Stimulated activated CD8-positive, alpha-beta memory T cell treated with anti-CD3 and anti-CD28 coated beads, Interleukin-15, amount 100 ng/mL, for 1 hour (primary cell): ENCODE data around the gene TNRC6A.
"Not testable (repeated sequence)": the region's sequence is repeated elsewhere in the genome, so short reads cannot be mapped to it uniquely, and the experiment has no call there.

ENCODE experiments used
- DNase-seq: peaks from one replicate; pipeline ENCODE4 v3.0.0-alpha.2; 2020; ENCODE audit warnings: low read depth

The TNRC6A gene

DNA sequence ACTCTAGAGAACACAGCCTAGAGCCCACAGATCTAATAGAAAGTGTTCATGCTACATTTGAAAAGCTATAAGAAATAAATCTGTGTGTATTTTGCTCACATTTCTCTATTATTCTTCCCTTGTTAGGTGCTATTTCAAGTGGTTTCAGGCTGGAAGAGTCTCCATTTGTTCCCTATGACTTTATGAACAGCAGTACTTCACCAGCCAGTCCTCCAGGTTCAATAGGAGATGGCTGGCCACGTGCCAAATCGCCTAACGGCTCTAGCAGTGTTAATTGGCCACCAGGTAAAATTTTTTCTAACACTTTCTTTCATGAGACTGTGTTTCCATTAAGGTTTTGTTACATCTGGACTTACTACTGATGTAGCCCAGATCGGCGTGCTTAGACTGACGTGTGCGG is 85.6 kb downstream of the TNRC6A start:
- DNase-seq: no peak

- DNase-seq: no peak
These were observed 87.2 kb downstream of the TNRC6A start for GRCh38 chr16:24816688-24817087.

GRCh38 chr16:24819462-24820040 is 90.1 kb downstream of the TNRC6A start:
- DNase-seq: no peak

DNA sequence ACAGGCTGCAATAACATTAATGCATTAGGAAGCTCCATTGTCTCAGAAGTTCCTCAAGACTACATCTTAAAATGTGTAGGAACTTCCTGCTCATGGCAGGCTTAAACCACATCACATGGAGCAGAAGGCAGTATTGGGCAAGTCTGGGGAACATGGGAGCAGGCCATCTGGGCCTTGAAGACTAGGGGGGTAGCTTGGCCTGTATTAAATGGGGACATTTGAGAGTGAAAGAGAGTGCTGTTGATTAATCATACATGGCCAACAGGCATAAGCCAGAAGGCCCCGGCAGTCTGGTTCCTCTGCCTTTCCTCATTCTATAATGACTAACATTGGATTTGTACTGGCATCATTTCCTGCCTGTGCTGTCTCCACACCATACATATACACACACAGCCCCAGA is 91.1 kb downstream of the TNRC6A start:
- no peak for DNase-seq

DNA sequence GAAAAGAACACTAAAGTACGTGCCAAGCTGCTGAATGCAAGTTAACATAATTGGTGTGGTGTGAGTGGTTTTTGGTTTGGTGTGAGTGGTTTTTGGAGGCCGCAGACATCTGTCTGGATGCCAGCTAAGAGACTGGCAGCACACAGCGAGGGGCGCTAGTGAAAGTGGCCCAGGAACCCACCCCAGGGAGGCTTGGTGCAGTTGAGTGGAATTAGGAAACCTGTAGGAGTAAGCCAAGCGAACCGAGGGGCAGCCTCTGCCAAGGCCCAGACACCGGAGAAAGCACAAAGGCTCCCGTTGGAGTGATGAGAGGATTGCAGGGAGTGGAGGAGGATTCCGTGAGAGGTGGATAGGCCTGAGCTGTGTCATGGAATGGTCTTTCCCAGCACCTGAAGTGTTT is 91.7 kb downstream of the TNRC6A start:
- no peak for DNase-seq

GRCh38 chr16:24822542-24822941 is 93.1 kb downstream of the TNRC6A start:
- no peak for DNase-seq

- no peak for DNase-seq
These were observed 93.5 kb downstream of the TNRC6A start for GRCh38 chr16:24822974-24823373.

- DNase-seq: no peak
These were observed 96.2 kb downstream of the TNRC6A start for GRCh38 chr16:24825696-24826095.

DNA sequence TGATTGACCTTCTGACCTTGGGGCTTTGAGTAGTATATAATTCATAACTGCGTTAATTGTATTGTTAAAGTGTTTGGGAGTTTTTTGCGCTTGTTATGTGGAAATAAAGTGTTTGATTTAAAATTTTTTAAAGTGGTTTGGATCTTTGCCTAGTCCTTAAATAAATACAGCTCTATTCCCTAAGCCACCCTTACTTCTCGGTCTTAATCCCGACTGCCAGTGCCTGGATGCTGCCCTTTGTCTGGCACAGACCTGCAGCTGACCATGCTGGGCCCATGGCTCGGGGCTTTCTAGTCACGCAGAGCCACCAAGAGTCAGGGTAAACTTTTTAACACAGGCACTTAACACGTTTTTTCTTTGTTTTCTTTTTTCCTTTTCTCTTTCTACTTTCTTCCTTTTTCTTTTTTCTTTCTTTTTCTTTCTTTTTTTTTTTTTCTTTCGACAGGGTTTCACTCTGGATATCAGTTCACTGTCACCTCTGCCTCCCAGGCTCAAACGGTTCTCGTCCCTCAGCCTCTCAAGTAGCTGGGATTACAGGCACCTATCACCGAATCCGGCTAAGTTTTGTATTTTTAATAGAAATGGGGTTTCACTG is 96.7 kb downstream of the TNRC6A start:
- DNase-seq: no peak

- no peak for DNase-seq
These were observed 97.5 kb downstream of the TNRC6A start for GRCh38 chr16:24826817-24827566.

DNA sequence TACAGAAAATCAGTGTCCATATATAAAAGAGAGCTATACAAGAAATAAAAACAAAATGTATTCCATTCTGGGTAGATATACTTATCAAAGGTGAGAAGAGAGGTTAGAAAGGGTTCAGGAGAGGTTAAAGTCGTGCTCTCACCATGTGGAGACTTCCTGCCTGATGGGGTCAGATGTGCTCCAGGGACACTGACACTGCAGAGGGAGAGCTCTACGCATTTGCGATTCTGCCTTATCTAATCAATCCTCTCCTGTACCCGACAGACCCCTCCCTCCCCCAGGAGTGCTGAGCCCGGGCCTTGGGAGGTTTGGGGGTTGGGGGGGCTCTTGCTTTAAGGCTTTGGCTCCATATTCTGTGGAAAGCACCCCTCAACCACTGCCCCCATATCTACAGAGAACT is 99.7 kb downstream of the TNRC6A start:
- no peak for DNase-seq

DNA sequence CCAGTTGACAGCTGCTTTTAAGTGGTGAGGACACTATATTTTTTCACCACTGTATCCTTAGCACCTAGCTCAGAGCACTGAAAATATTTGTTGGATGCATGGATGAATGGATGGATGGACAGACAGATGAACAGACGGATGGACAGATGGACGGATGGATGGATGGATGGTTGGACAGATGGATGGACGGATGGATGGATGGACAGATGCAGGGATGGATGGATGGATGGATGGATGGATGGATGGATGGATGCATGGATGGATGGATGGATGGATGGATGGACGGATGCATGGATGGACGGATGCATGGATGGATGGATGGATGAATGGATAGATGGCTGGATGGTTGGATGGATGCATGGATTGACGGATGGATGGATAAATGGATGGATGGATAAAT is 103.9 kb downstream of the TNRC6A start:
- DNase-seq: no peak

DNA sequence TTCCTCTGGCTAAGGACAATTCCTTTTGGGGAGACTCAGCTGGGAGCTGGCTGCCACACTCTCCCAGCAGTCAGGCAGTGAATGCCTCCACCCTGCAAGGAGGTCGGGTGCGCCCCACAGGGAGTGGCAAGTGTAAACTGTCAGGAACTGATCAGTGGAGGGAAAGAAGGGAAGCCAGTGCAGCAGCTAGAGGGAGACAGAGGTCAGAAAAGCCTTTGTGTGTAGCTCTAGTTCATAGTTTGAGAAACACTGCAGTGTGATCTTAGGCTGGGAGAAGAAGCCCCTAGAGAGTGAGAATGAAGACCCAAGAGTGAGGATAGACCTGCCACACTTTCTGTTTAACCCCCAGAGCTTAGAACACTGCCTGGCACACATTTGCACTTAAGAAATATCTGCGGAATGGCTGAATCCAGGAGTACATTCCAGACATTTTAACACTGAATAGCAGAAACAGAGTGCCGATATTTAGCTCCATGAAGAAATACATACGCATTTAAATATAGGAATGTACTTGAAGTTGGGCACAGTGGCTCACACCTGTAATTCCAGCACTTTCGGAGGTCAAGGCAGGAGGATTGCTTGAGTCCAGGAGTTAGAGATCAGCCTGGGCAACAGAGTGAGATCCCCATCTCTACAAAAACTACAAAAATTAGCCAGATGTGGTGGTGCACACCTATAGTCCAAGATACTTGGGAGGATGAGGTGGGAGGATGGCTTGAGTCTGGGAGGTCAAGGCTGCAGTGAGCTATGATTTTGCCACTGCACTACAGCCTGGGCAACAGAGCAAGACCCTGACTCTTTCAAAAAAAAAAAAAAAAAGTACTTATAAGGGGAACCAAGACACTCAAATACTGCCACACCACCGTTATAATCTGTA is 105.2 kb downstream of the TNRC6A start:
- DNase-seq: no peak

- DNase-seq: no peak
These were observed 107.4 kb downstream of the TNRC6A start for GRCh38 chr16:24836836-24837235.

- no peak for DNase-seq
These were observed 108.5 kb downstream of the TNRC6A start for GRCh38 chr16:24837969-24838368.

DNA sequence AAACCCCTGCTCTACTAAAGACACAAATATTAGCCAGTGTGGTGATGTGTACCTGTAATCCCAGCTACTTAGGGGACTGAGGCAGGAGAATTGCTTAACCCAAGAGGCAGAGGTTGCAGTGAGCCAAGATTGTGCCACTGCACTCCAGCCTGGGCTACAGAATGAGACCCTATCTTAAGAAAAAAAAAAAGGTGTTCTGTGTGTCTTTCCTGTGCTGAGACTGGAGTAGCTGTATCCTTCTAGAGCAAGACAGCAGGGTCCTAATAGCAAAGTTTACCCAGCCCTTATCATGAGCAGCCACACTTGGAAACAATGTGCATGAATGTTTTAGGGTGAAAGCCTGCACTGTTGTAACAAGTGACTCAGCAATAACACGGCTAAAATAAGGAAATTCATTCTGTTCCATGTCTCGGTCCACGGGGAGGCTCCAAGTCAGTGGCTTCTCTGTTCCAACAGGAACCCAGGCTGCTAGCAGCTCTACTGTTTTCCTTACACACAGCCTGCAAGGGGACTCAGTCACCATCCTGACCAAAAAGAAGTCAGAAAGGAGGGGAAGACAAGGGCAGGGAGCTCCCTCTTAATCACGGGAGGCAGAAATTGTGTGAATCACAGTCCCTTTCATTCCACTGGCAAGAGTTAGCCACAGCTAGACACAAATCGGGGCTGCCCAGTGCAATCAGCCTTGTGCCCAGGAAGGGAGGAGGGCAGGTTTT is 109.3 kb downstream of the TNRC6A start:
- DNase-seq: no peak

- no peak for DNase-seq
These were observed 110.0 kb downstream of the TNRC6A start for GRCh38 chr16:24839347-24839972.

GRCh38 chr16:24841291-24841690 is 111.8 kb downstream of the TNRC6A start:
- no peak for DNase-seq

DNA sequence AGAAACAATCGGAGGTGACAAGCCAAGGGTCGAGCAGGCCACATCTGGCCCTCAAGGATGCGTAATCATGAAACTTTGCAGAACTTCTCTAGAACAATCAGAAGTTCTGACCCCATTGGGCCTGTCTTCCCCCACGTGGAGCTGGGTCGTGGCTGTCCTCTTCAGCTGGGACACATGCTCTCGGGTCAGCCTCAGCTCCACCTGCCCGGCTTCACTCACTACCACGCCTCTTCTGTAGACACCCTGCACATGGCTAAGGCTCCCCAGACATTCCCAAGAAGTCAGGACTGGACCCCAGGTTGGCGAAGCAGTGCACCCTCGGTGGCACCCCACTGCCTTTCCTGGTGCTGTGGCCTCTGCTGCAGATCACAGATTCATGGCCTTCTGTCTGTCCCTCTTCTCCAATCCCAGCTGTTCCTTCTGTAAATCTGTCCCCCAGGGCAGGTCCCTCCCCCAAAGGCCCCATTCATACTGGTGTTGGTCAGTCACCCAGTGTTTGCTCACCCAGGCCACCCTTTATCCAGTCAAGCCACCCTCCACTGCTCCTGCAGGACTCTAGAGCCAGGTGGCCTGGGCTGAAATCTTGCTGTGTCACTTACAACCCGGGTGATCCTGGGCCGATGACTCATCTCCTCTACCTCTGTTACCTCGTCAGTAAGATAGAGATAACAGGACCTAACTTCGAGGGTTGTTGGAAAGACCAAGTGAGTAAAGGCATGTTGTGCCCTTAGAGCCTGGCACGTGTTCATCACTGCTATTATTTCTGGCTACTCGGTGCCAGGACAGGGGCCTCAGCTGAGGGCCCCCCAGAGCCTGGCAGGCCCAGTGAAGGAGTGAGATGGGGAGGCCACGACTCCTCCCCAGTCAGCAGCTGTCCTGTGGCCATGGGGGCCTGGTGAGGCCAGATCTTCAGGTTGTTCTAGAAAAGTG is 114.9 kb downstream of the TNRC6A start:
- DNase-seq: no peak

GRCh38 chr16:24845031-24845365 is 115.5 kb downstream of the TNRC6A start:
- not testable (repeated sequence) for DNase-seq
